Measurements from ENCODE around the gene CACNA2D3. TPM values are rescaled to one million over a fixed set of nuclear protein-coding genes. Genes with fewer than 3 reads are reported as not detected.

Gene CACNA2D3
- total and polyA plus RNA-seq, 4 donors, result 0.06 to 0.37 (median 0.08) TPM; not detected in 1

DNA sequence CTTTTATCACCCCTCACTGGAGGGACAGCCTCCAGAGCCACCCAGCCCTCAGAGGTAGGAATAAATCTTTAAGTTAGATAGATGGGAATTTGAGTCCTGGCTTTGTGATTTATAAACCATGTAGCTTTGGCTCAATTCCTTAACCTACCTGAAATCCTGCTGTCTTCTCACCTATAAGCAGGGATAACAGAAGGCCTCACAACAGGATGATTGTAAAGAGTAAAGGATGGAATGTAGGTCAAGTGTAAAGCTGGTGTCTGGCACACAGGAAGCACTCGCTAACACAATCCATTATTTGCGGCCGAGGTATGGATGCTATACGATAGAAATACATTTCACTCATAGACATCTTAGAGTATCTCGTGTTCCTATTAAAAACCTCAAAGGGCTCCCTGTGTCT lies 968.4 kb downstream of the CACNA2D3 start:
- no peak for DNase-seq (ENCODE audit: low spot score)
- Histone ChIP-seq H3K9me3 (ENCODE audit: control insufficient read depth in 4 of 4, low read length in 3 of 4) (no peaks in the 10 kb centered on the region), H3K4me1 (ENCODE audit: control insufficient read depth in 4 of 4, insufficient read depth in 4 of 4, low read length in 3 of 4) (no peaks in the 10 kb centered on the region), H3K4me3 (ENCODE audit: low read depth in 1 of 3, low read length in 3 of 3) (no peak overlapping the region), H3K9ac (ENCODE audit: low read depth in 1 of 2, low read length in 2 of 2) (no peak overlapping the region), H3K27ac (ENCODE audit: low read depth in 1 of 2, low read length in 2 of 2) (no peak overlapping the region), H3K36me3 (ENCODE audit: control insufficient read depth in 4 of 4, insufficient read depth in 3 of 4, low read depth in 1 of 4, low read length in 3 of 4) (no peaks in the 10 kb centered on the region), H3K27me3 (ENCODE audit: control insufficient read depth in 4 of 4, insufficient read depth in 4 of 4, low read length in 3 of 4) (peaks cover 0 to 10% (median 1%) of the 10 kb centered on the region in 4 donors)
- TF ChIP-seq, protein P1, sequence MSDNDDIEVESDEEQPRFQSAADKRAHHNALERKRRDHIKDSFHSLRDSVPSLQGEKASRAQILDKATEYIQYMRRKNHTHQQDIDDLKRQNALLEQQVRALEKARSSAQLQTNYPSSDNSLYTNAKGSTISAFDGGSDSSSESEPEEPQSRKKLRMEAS (IDR thresholded peaks at IDR 0.05), result no peak
- no peak for TF ChIP-seq TAF1 (conservative IDR thresholded peaks at IDR 0.05)
- TF ChIP-seq REST (IDR thresholded peaks at IDR 0.05), result no peak
- TF ChIP-seq, protein P2, sequence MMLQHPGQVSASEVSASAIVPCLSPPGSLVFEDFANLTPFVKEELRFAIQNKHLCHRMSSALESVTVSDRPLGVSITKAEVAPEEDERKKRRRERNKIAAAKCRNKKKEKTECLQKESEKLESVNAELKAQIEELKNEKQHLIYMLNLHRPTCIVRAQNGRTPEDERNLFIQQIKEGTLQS (IDR thresholded peaks at IDR 0.05), result no peak
- no peak for TF ChIP-seq RAD21 (IDR thresholded peaks at IDR 0.05)
- 83% methylated on average over 5 of the region's 5 CpGs for WGBS

DNA sequence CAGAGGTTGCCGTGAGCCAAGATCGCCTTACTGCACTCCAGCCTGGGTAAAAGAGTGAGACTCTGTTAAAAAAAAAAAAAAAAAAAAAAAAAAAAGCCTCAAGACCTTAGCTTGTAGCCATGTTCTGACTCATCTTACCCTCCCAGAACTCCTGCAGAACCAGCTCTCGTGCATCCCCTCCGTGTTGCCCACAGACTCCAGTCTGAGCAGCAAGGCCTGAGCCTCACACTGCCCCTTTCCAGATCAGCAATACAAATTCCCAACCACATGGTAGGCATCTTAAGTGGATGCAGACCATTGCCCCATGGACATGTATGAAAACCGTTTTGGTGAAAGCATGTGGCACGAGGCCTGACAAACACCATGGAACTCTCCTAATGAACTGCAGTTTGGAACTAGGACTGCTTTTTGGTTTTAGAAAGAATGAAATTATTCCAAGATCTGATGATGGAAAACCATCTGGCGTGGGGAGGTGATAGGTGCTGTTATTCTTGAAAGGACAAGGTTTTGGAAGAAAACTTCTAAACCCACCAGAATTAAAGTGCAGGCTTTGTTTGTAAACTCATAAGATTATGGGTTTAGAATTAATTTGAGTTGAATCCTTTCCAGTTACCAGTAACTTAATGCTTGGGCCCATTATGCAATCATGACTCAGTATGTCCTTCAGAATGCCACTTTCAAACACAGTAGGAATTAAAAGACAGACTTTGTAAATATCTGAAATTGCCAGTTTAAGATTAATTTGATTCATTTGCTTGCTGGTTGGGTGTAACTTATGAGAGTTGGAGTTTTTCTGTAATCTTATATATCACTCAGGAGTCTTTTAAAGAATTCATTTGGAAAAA lies 969.3 kb downstream of the CACNA2D3 start:
- Histone ChIP-seq H3K27me3 (ENCODE audit: control insufficient read depth in 4 of 4, insufficient read depth in 4 of 4, low read length in 3 of 4) (peaks cover 0 to 7% (median 1%) of the 10 kb centered on the region in 4 donors), H3K4me3 (ENCODE audit: low read depth in 1 of 3, low read length in 3 of 3) (no peak overlapping the region), H3K36me3 (ENCODE audit: control insufficient read depth in 4 of 4, insufficient read depth in 3 of 4, low read depth in 1 of 4, low read length in 3 of 4) (no peaks in the 10 kb centered on the region), H3K27ac (ENCODE audit: low read depth in 1 of 2, low read length in 2 of 2) (no peak overlapping the region), H3K9me3 (ENCODE audit: control insufficient read depth in 4 of 4, low read length in 3 of 4) (no peaks in the 10 kb centered on the region), H3K9ac (ENCODE audit: low read depth in 1 of 2, low read length in 2 of 2) (no peak overlapping the region), H3K4me1 (ENCODE audit: control insufficient read depth in 4 of 4, insufficient read depth in 4 of 4, low read length in 3 of 4) (no peaks in the 10 kb centered on the region)
- no peak for DNase-seq (ENCODE audit: low spot score)
- 91% methylated on average over 7 of the region's 7 CpGs for WGBS
- TF ChIP-seq, protein P1 (IDR thresholded peaks at IDR 0.05), result no peak
- TF ChIP-seq NR2F2 (IDR thresholded peaks at IDR 0.05) (no peak), FOXA1 (IDR thresholded peaks at IDR 0.05) (no peak), EGR1 (IDR thresholded peaks at IDR 0.05; ENCODE audit: low read depth in 2 of 2) (no peak), GABPA (IDR thresholded peaks at IDR 0.05 in 1 of 2, conservative IDR thresholded peaks at IDR 0.05 in 1 of 2) (no peak), RXRA (IDR thresholded peaks at IDR 0.05) (no peak), REST (IDR thresholded peaks at IDR 0.05) (no peak), RAD21 (IDR thresholded peaks at IDR 0.05) (no peak), YY1 (IDR thresholded peaks at IDR 0.05) (no peak), FOXA2 (IDR thresholded peaks at IDR 0.05) (no peak), JUND (IDR thresholded peaks at IDR 0.05) (no peak), HNF4G (IDR thresholded peaks at IDR 0.05) (no peak), HNF4A (conservative IDR thresholded peaks at IDR 0.05) (no peak)
- TF ChIP-seq, protein P2 (IDR thresholded peaks at IDR 0.05), result no peak
